NCI-H146 (cell line): Measurements from ENCODE around the gene ZNF358.

Experiments used
- DNase-seq: peaks from one replicate; lab custom pipeline; 2025; lab: John Stamatoyannopoulos, UW

Gene ZNF358

GRCh38 chr19:7559102-7559501 is 43.2 kb downstream of the ZNF358 start:
- DNase-seq: no peak

GRCh38 chr19:7560255-7560654 is 44.4 kb downstream of the ZNF358 start:
- DNase-seq: no peak

- no peak for DNase-seq
Observed at GRCh38 chr19:7561325-7561724, 45.4 kb downstream of the ZNF358 start.

GRCh38 chr19:7562646-7563393 is 46.9 kb downstream of the ZNF358 start:
- DNase-seq: no peak

- DNase-seq: no peak
Observed at GRCh38 chr19:7564866-7565265, 49.0 kb downstream of the ZNF358 start.

GRCh38 chr19:7565332-7565731 is 49.4 kb downstream of the ZNF358 start:
- DNase-seq: no peak
